AG10803 (cell line): ENCODE measurements around the gene DEFB125.

Experiments used
- DNase-seq: peaks from one replicate; pipeline ENCODE4 v3.0.0; 2010; ENCODE audit warnings: low read depth
- H3K4me3 ChIP-seq: 2 replicates; pipeline ENCODE4 v1.5.1; 2011; ENCODE audit warnings: mild to moderate bottlenecking, low read length, control low read depth
- CTCF ChIP-seq: conservative IDR thresholded peaks from 2 replicates; pipeline ENCODE4 v1.5.1; 2011; ENCODE audit warnings: mild to moderate bottlenecking, low read length, control low read depth, inconsistent platforms

The DEFB125 gene

GRCh38 chr20:145877-146276, 58.4 kb downstream of the DEFB125 start:
- TF ChIP-seq CTCF = no peak
- DNase-seq = no peak
- H3K4me3 ChIP-seq = no peak overlapping the region
